SK-N-SH (cell line): Measurements from ENCODE around the gene TACC2. TPM values are rescaled to one million over a fixed set of nuclear protein-coding genes. Genes with fewer than 3 reads are reported as not detected.

Source experiments
- CTCF ChIA-PET: fragments of 300-600, 350-600 bp; formaldehyde crosslinking; extraction: SDS; loops from one replicate; lab custom pipeline; 2021; lab: Yijun Ruan, JAX
- POLR2A ChIA-PET: fragments of 350-600 bp; sonication (Branson Sonifier 250); formaldehyde crosslinking; extraction: SDS; loops from one replicate; lab custom pipeline; 2020; ENCODE audit warnings: antibody characterized with exemption, inconsistent platforms; lab: Yijun Ruan, JAX
- DNase-seq: peaks from one replicate; pipeline ENCODE4 v3.0.0; 2012
- H2AFZ ChIP-seq: fragments of 200-600 bp; sonication (generic); 2 replicates; pipeline ENCODE4 v1.8.1; 2016; ENCODE audit warnings: antibody characterized with exemption, mild to moderate bottlenecking, low read depth
- H3F3A ChIP-seq: fragments of 200-600 bp; sonication (generic); replicated peaks from 2 replicates; pipeline ENCODE3; 2016; ENCODE audit warnings: antibody characterized with exemption, mild to moderate bottlenecking; ENCODE audit not compliant: insufficient read depth
- H3K27ac ChIP-seq, 2 experiments: fragments of 200-500 bp in 1 of 2; fragments of 200-600 bp in 1 of 2; sonication (Bioruptor generic) in 1 of 2; sonication (generic), shearing (Covaris generic) in 1 of 2; 2 replicates each; pipeline versions ENCODE4 v1.5.1 to v1.6.1; 2014 to 2016; ENCODE audit warnings: low read depth in 2 of 2, inconsistent platforms in 1 of 2, low read length in 1 of 2, mild to moderate bottlenecking in 1 of 2, mixed read lengths in 1 of 2
- H3K27me3 ChIP-seq: fragments of 200-600 bp; sonication (generic), shearing (Covaris generic); 2 replicates; pipeline ENCODE4 v1.6.1; 2016; ENCODE audit warnings: mixed run types; ENCODE audit not compliant: insufficient read depth
- H3K36me3 ChIP-seq, 2 experiments: fragments of 200-500 bp in 1 of 2; fragments of 200-600 bp in 1 of 2; sonication (Bioruptor generic) in 1 of 2; sonication (generic) in 1 of 2; replicated peaks in 1 of 2; 2 replicates each; pipeline versions ENCODE3 to v1.5.1; 2014 to 2016; ENCODE audit warnings: low read length in 1 of 2, mild to moderate bottlenecking in 1 of 2; ENCODE audit not compliant: insufficient read depth in 2 of 2, control insufficient read depth in 1 of 2
- H3K4me1 ChIP-seq, 2 experiments: fragments of 200-500 bp in 1 of 2; fragments of 200-600 bp in 1 of 2; sonication (Bioruptor generic) in 1 of 2; sonication (generic), shearing (Covaris generic) in 1 of 2; 2 replicates each; pipeline versions ENCODE4 v1.5.1 to v1.6.1; 2014 to 2016; ENCODE audit warnings: low read depth in 1 of 2, low read length in 1 of 2, mixed run types in 1 of 2; ENCODE audit not compliant: insufficient read depth in 2 of 2, control insufficient read depth in 1 of 2
- H3K4me2 ChIP-seq: fragments of 200-600 bp; sonication (generic), shearing (Covaris generic); 2 replicates; pipeline ENCODE4 v1.6.1; 2017; ENCODE audit warnings: mixed run types
- H3K4me3 ChIP-seq, 2 experiments: fragments of 200-500 bp in 1 of 2; fragments of 200-600 bp in 1 of 2; sonication (Bioruptor generic) in 1 of 2; sonication (generic), shearing (Covaris generic) in 1 of 2; 2 replicates each; pipeline versions ENCODE4 v1.5.1 to v1.8.1; 2014 to 2016; ENCODE audit warnings: low read depth in 2 of 2, inconsistent platforms in 1 of 2, low read length in 1 of 2, mild to moderate bottlenecking in 1 of 2, mixed read lengths in 1 of 2, moderate library complexity in 1 of 2
- H3K79me2 ChIP-seq: fragments of 200-600 bp; sonication (generic); 2 replicates; pipeline ENCODE4 v1.8.1; 2017; ENCODE audit warnings: mild to moderate bottlenecking; ENCODE audit not compliant: insufficient read depth
- H3K9ac ChIP-seq: fragments of 200-600 bp; sonication (generic); 2 replicates; pipeline ENCODE4 v1.6.1; 2017; ENCODE audit warnings: mixed run types
- H3K9me2 ChIP-seq: fragments of 200-600 bp; sonication (generic); 2 replicates; pipeline ENCODE4 v1.6.1; 2017; ENCODE audit warnings: mixed run types
- H3K9me3 ChIP-seq: fragments of 200-600 bp; sonication (generic); 2 replicates; pipeline ENCODE4 v1.6.1; 2017; ENCODE audit warnings: mixed run types, mild to moderate bottlenecking, moderate library complexity
- H4K20me1 ChIP-seq: fragments of 200-600 bp; sonication (generic); 2 replicates; pipeline ENCODE4 v1.6.1; 2017; ENCODE audit warnings: mild to moderate bottlenecking, mixed run types; ENCODE audit not compliant: insufficient read depth
- EP300 ChIP-seq, 2 experiments: IDR thresholded peaks; 2 replicates each; pipeline versions ENCODE4 v1.4.0 to v1.6.1; 2012; ENCODE audit warnings: borderline replicate concordance in 1 of 2, low read depth in 1 of 2, low read length in 1 of 2
- FOSL2 ChIP-seq: IDR thresholded peaks from 2 replicates; pipeline ENCODE4 v1.4.0; 2012; ENCODE audit warnings: low read depth, mild to moderate bottlenecking, moderate library complexity, borderline replicate concordance
- FOXM1 ChIP-seq: IDR thresholded peaks from 2 replicates; pipeline ENCODE4 v1.4.0; 2012; ENCODE audit warnings: low read depth, mild to moderate bottlenecking
- GATA2 ChIP-seq: sonication (generic); formaldehyde crosslinking; IDR thresholded peaks from 2 replicates; pipeline ENCODE4 v1.5.0; 2020; ENCODE audit warnings: mild to moderate bottlenecking, missing genetic modification reagents
- IRF3 ChIP-seq: fragments of 150-350 bp; IDR thresholded peaks from 2 replicates; pipeline ENCODE4 v1.6.1; 2016; ENCODE audit warnings: mild to moderate bottlenecking, low read depth, low read length
- JUND ChIP-seq: IDR thresholded peaks from 2 replicates; pipeline ENCODE4 v1.4.0; 2012
- MAX ChIP-seq: IDR thresholded peaks from 2 replicates; pipeline ENCODE4 v1.4.0; 2012; ENCODE audit warnings: low read depth
- MEF2A ChIP-seq: IDR thresholded peaks from 2 replicates; pipeline ENCODE4 v1.4.0; 2012; ENCODE audit warnings: low read depth, borderline replicate concordance
- MXI1 ChIP-seq: IDR thresholded peaks from 2 replicates; pipeline ENCODE4 v1.6.1; 2012; ENCODE audit warnings: mild to moderate bottlenecking, low read depth, low read length, improper control_type of control experiment
- NFIC ChIP-seq: IDR thresholded peaks from 2 replicates; pipeline ENCODE4 v1.4.0; 2012; ENCODE audit warnings: borderline replicate concordance
- PBX3 ChIP-seq: IDR thresholded peaks from 2 replicates; pipeline ENCODE4; 2012
- POLR2AphosphoS5 ChIP-seq: IDR thresholded peaks from 2 replicates; pipeline ENCODE4 v1.6.1; 2012; ENCODE audit warnings: low read depth, low read length
- RAD21 ChIP-seq: IDR thresholded peaks from 2 replicates; pipeline ENCODE4 v1.6.1; 2012; ENCODE audit warnings: mild to moderate bottlenecking, low read length
- REST ChIP-seq: IDR thresholded peaks from 2 replicates; pipeline ENCODE4 v1.6.1; 2012; ENCODE audit warnings: mild to moderate bottlenecking, low read depth, low read length, moderate library complexity
- RXRA ChIP-seq: IDR thresholded peaks from 2 replicates; pipeline ENCODE4 v1.4.0; 2012; ENCODE audit warnings: low read depth, mild to moderate bottlenecking, borderline replicate concordance
- SIN3A ChIP-seq: IDR thresholded peaks from 2 replicates; pipeline ENCODE4 v1.6.1; 2012; ENCODE audit warnings: low read depth, mild to moderate bottlenecking, low read length, moderate library complexity, borderline replicate concordance
- SMC3 ChIP-seq: IDR thresholded peaks from 2 replicates; pipeline ENCODE4 v1.6.1; 2012; ENCODE audit warnings: low read depth, low read length, improper control_type of control experiment
- TCF12 ChIP-seq: IDR thresholded peaks from 2 replicates; pipeline ENCODE4 v1.4.0; 2012
- TEAD4 ChIP-seq: IDR thresholded peaks from 2 replicates; pipeline ENCODE4 v1.4.0; 2012; ENCODE audit warnings: mild to moderate bottlenecking, borderline replicate concordance; ENCODE audit not compliant: insufficient read depth
- YY1 ChIP-seq: IDR thresholded peaks from 2 replicates; pipeline ENCODE4 v1.4.0; 2012; ENCODE audit warnings: low read depth, mild to moderate bottlenecking
- ZBTB33 ChIP-seq: IDR thresholded peaks from 2 replicates; pipeline ENCODE4 v1.4.0; 2012; ENCODE audit warnings: low read depth, borderline replicate concordance
- WGBS: methylation state at CpG from one replicate; pipeline ENCODE4 v1.1.6; 2017; ENCODE audit warnings: low lambda C conversion rate; 5-methylcytosine and 5-hydroxymethylcytosine counted together
- polyA plus RNA-seq, 3 experiments: library from polyadenylated mRNA; depleted of rRNA; stranded (reverse); fragments of >200 nt; gene quantifications; 2 replicates each; pipeline ENCODE4 v1.2.3, GENCODE V29; 2012

The TACC2 gene
- polyA plus RNA-seq, 1 of the 3 experiments (the other 2 are of a cell fraction): 8.8 TPM

DNA sequence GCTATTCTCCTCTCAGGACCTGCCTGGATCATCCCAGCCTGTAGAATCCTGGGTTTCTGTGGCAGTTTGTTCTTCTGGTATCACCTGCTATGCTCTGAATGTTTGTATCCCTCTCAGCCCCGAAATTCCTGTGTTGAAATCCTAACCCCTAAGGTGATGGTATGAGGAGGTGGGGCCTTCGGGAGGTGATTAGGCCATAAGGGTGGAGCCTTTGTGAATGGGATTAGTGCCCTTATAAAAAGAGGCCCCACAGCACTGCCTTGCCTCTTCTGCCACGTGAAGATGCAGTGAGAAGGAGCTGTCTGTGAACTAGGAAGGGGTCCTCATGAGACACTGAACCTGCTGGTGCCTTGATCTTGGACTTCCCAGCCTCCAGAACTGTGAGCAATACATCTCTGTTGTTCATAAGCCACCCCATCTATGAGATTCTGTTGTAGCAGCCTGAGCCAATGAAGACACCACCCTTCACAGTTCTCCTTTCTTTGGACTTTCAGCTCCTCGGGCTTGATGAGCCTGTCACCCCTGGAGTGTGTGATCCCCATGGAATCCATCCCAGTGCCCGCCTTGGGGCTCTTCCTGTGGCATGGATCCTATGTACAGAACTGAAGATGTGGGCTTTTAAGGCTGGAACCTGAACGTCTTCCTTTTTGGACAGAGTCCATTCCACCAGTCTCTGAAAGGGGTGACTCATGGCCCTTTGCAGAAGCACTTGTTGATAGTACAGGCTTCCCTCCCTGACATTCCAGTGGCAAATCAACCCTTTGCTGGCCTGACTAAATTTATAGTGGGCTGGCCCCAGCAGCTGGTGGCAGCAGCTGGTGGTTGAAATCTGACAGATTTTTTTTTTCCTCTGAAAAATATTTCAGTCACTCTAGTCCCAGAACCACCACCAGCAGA lies 138.0 kb downstream of the TACC2 start:
- Histone ChIP-seq H3K27me3 (no peaks in the 10 kb centered on the region), H2AFZ (no peak overlapping the region), H3K9me3 (no peaks in the 10 kb centered on the region), H3K4me3 (no peak overlapping the region), H3K9ac (no peak overlapping the region)
- 61% methylated on average over 6 of the region's 6 CpGs for WGBS
- TF ChIP-seq FOSL2 (peak; percentile 78; the same call in 1 of the 2 replicates), IRF3 (no peak), POLR2AphosphoS5 (peak; percentile 44; the same call in 1 of the 2 replicates), MEF2A (peak; percentile 19; the same call in 1 of the 2 replicates), PBX3 (peak; percentile 81), RXRA (peak; percentile 38; the same call in 1 of the 2 replicates), MXI1 (no peak), ZBTB33 (no peak), FOXM1 (no peak), TCF12 (peak; percentile 89), RAD21 (no peak), SMC3 (no peak), YY1 (no peak), GATA2 (CRISPR knock-in tag) (no peak), SIN3A (peak; percentile 67; the same call in 1 of the 2 replicates), TEAD4 (peak; percentile 75; the same call in 1 of the 2 replicates), REST (peak; percentile 65; the same call in 1 of the 2 replicates), EP300 (IDR thresholded peaks at IDR 0.05; ENCODE audit: borderline replicate concordance in 1 of 2, low read depth in 1 of 2, low read length in 1 of 2) (peak in 1 of 2 experiments; percentile 42; a peak in 1 of 4 replicates), MAX (peak; percentile 66; the same call in 1 of the 2 replicates), NFIC (peak; percentile 77), JUND (peak; percentile 79)
- TF ChIP-seq, all 33 proteins: peak for 13
- Histone ChIP-seq H3K4me1 (peaks cover 5 to 14% of the 10 kb centered on the region in 2 experiments; a peak in 3 of 4 replicates), H3K36me3 (no peaks in the 10 kb centered on the region), H3K4me2 (peak overlapping the region; percentile 56; the same call in 1 of the 2 replicates), H3K79me2 (peaks cover 16% of the 10 kb centered on the region), H4K20me1 (no peaks in the 10 kb centered on the region), H3F3A (peaks cover 18% of the 10 kb centered on the region), H3K9me2 (no peaks in the 10 kb centered on the region), H3K27ac (peak overlapping the region; percentile 51 to 62; a peak in 3 of 4 replicates)
- DNase-seq: no peak
- ChIA-PET CTCF (interaction anchor here (1.5 to 3.7 kb wide), 4 partner anchors 10 to 16 kb away, joined by 3 to 18 read pairs (median 6); no protein-coding TSS in a partner anchor), POLR2A (interaction anchor here (0.6 to 1.5 kb wide), 4 partner anchors 12 to 199 kb away, joined by 3 to 9 read pairs (median 4); partner anchors contain the start of gene ATE1)
